SK-N-SH (cell line): ENCODE measurements around the gene CNTNAP5. TPM values are rescaled to one million over a fixed set of nuclear protein-coding genes. Genes with fewer than 3 reads are reported as not detected.
"Not testable (repeated sequence)": the region's sequence is repeated elsewhere in the genome, so short reads cannot be mapped to it uniquely, and the experiment has no call there.

Experiments
- CTCF ChIA-PET: fragments of 300-600, 350-600 bp; formaldehyde crosslinking; extraction: SDS; loops from one replicate; lab custom pipeline; 2021; lab: Yijun Ruan, JAX
- POLR2A ChIA-PET: fragments of 350-600 bp; sonication (Branson Sonifier 250); formaldehyde crosslinking; extraction: SDS; loops from one replicate; lab custom pipeline; 2020; ENCODE audit warnings: antibody characterized with exemption, inconsistent platforms; lab: Yijun Ruan, JAX
- DNase-seq: peaks from one replicate; pipeline ENCODE4 v3.0.0; 2012
- H2AFZ ChIP-seq: fragments of 200-600 bp; sonication (generic); 2 replicates; pipeline ENCODE4 v1.8.1; 2016; ENCODE audit warnings: antibody characterized with exemption, mild to moderate bottlenecking, low read depth
- H3F3A ChIP-seq: fragments of 200-600 bp; sonication (generic); replicated peaks from 2 replicates; pipeline ENCODE3; 2016; ENCODE audit warnings: antibody characterized with exemption, mild to moderate bottlenecking; ENCODE audit not compliant: insufficient read depth
- H3K27ac ChIP-seq, 2 experiments: fragments of 200-500 bp in 1 of 2; fragments of 200-600 bp in 1 of 2; sonication (Bioruptor generic) in 1 of 2; sonication (generic), shearing (Covaris generic) in 1 of 2; 2 replicates each; pipeline versions ENCODE4 v1.5.1 to v1.6.1; 2014 to 2016; ENCODE audit warnings: low read depth in 2 of 2, inconsistent platforms in 1 of 2, low read length in 1 of 2, mild to moderate bottlenecking in 1 of 2, mixed read lengths in 1 of 2
- H3K27me3 ChIP-seq: fragments of 200-600 bp; sonication (generic), shearing (Covaris generic); 2 replicates; pipeline ENCODE4 v1.6.1; 2016; ENCODE audit warnings: mixed run types; ENCODE audit not compliant: insufficient read depth
- H3K36me3 ChIP-seq, 2 experiments: fragments of 200-500 bp in 1 of 2; fragments of 200-600 bp in 1 of 2; sonication (Bioruptor generic) in 1 of 2; sonication (generic) in 1 of 2; replicated peaks in 1 of 2; 2 replicates each; pipeline versions ENCODE3 to v1.5.1; 2014 to 2016; ENCODE audit warnings: low read length in 1 of 2, mild to moderate bottlenecking in 1 of 2; ENCODE audit not compliant: insufficient read depth in 2 of 2, control insufficient read depth in 1 of 2
- H3K4me1 ChIP-seq, 2 experiments: fragments of 200-500 bp in 1 of 2; fragments of 200-600 bp in 1 of 2; sonication (Bioruptor generic) in 1 of 2; sonication (generic), shearing (Covaris generic) in 1 of 2; 2 replicates each; pipeline versions ENCODE4 v1.5.1 to v1.6.1; 2014 to 2016; ENCODE audit warnings: low read depth in 1 of 2, low read length in 1 of 2, mixed run types in 1 of 2; ENCODE audit not compliant: insufficient read depth in 2 of 2, control insufficient read depth in 1 of 2
- H3K4me2 ChIP-seq: fragments of 200-600 bp; sonication (generic), shearing (Covaris generic); 2 replicates; pipeline ENCODE4 v1.6.1; 2017; ENCODE audit warnings: mixed run types
- H3K4me3 ChIP-seq, 2 experiments: fragments of 200-500 bp in 1 of 2; fragments of 200-600 bp in 1 of 2; sonication (Bioruptor generic) in 1 of 2; sonication (generic), shearing (Covaris generic) in 1 of 2; 2 replicates each; pipeline versions ENCODE4 v1.5.1 to v1.8.1; 2014 to 2016; ENCODE audit warnings: low read depth in 2 of 2, inconsistent platforms in 1 of 2, low read length in 1 of 2, mild to moderate bottlenecking in 1 of 2, mixed read lengths in 1 of 2, moderate library complexity in 1 of 2
- H3K79me2 ChIP-seq: fragments of 200-600 bp; sonication (generic); 2 replicates; pipeline ENCODE4 v1.8.1; 2017; ENCODE audit warnings: mild to moderate bottlenecking; ENCODE audit not compliant: insufficient read depth
- H3K9ac ChIP-seq: fragments of 200-600 bp; sonication (generic); 2 replicates; pipeline ENCODE4 v1.6.1; 2017; ENCODE audit warnings: mixed run types
- H3K9me2 ChIP-seq: fragments of 200-600 bp; sonication (generic); 2 replicates; pipeline ENCODE4 v1.6.1; 2017; ENCODE audit warnings: mixed run types
- H3K9me3 ChIP-seq: fragments of 200-600 bp; sonication (generic); 2 replicates; pipeline ENCODE4 v1.6.1; 2017; ENCODE audit warnings: mixed run types, mild to moderate bottlenecking, moderate library complexity
- H4K20me1 ChIP-seq: fragments of 200-600 bp; sonication (generic); 2 replicates; pipeline ENCODE4 v1.6.1; 2017; ENCODE audit warnings: mild to moderate bottlenecking, mixed run types; ENCODE audit not compliant: insufficient read depth
- EZH2phosphoT487 ChIP-seq: fragments of 200-600 bp; sonication (generic); IDR thresholded peaks from 2 replicates; pipeline ENCODE4 v1.6.1; 2017; ENCODE audit warnings: low read depth, mixed run types, mild to moderate bottlenecking, antibody characterized with exemption, moderate library complexity, borderline replicate concordance
- JUND ChIP-seq: IDR thresholded peaks from 2 replicates; pipeline ENCODE4 v1.4.0; 2012
- MEF2A ChIP-seq: IDR thresholded peaks from 2 replicates; pipeline ENCODE4 v1.4.0; 2012; ENCODE audit warnings: low read depth, borderline replicate concordance
- PBX3 ChIP-seq: IDR thresholded peaks from 2 replicates; pipeline ENCODE4; 2012
- POLR2AphosphoS5 ChIP-seq: IDR thresholded peaks from 2 replicates; pipeline ENCODE4 v1.6.1; 2012; ENCODE audit warnings: low read depth, low read length
- SIN3A ChIP-seq: IDR thresholded peaks from 2 replicates; pipeline ENCODE4 v1.6.1; 2012; ENCODE audit warnings: low read depth, mild to moderate bottlenecking, low read length, moderate library complexity, borderline replicate concordance
- SMC3 ChIP-seq: IDR thresholded peaks from 2 replicates; pipeline ENCODE4 v1.6.1; 2012; ENCODE audit warnings: low read depth, low read length, improper control_type of control experiment
- TAF1 ChIP-seq: IDR thresholded peaks from 2 replicates; pipeline ENCODE4 v1.6.1; 2012; ENCODE audit warnings: low read depth, mild to moderate bottlenecking, low read length, moderate library complexity, borderline replicate concordance
- TCF12 ChIP-seq: IDR thresholded peaks from 2 replicates; pipeline ENCODE4 v1.4.0; 2012
- YY1 ChIP-seq: IDR thresholded peaks from 2 replicates; pipeline ENCODE4 v1.4.0; 2012; ENCODE audit warnings: low read depth, mild to moderate bottlenecking
- WGBS: methylation state at CpG from one replicate; pipeline ENCODE4 v1.1.6; 2017; ENCODE audit warnings: low lambda C conversion rate; 5-methylcytosine and 5-hydroxymethylcytosine counted together
- polyA plus RNA-seq, 3 experiments: library from polyadenylated mRNA; depleted of rRNA; stranded (reverse); fragments of >200 nt; gene quantifications; 2 replicates each; pipeline ENCODE4 v1.2.3, GENCODE V29; 2012
- TF ChIP-seq, protein P1 (sequence below): fragments of 150-350 bp; IDR thresholded peaks from 2 replicates; pipeline ENCODE4 v1.6.1; 2016; ENCODE audit warnings: mild to moderate bottlenecking, low read depth, low read length
- TF ChIP-seq, protein P2 (sequence below): IDR thresholded peaks from 2 replicates; pipeline ENCODE4 v1.6.1; 2012; ENCODE audit warnings: mild to moderate bottlenecking, low read depth, low read length, moderate library complexity
- TF ChIP-seq, protein P3 (sequence below): fragments of 150-350 bp; IDR thresholded peaks from 2 replicates; pipeline ENCODE4 v1.6.1; 2017; ENCODE audit warnings: antibody characterized with exemption, low read length, low read depth, borderline replicate concordance

Gene CNTNAP5
- polyA plus RNA-seq, 1 of the 3 experiments (the other 2 are of a cell fraction) = 0.08 TPM

- TF ChIP-seq JUND = no peak
- TF ChIP-seq SIN3A = no peak
- TF ChIP-seq, protein P1, sequence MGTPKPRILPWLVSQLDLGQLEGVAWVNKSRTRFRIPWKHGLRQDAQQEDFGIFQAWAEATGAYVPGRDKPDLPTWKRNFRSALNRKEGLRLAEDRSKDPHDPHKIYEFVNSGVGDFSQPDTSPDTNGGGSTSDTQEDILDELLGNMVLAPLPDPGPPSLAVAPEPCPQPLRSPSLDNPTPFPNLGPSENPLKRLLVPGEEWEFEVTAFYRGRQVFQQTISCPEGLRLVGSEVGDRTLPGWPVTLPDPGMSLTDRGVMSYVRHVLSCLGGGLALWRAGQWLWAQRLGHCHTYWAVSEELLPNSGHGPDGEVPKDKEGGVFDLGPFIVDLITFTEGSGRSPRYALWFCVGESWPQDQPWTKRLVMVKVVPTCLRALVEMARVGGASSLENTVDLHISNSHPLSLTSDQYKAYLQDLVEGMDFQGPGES = no peak
- TF ChIP-seq, protein P2, sequence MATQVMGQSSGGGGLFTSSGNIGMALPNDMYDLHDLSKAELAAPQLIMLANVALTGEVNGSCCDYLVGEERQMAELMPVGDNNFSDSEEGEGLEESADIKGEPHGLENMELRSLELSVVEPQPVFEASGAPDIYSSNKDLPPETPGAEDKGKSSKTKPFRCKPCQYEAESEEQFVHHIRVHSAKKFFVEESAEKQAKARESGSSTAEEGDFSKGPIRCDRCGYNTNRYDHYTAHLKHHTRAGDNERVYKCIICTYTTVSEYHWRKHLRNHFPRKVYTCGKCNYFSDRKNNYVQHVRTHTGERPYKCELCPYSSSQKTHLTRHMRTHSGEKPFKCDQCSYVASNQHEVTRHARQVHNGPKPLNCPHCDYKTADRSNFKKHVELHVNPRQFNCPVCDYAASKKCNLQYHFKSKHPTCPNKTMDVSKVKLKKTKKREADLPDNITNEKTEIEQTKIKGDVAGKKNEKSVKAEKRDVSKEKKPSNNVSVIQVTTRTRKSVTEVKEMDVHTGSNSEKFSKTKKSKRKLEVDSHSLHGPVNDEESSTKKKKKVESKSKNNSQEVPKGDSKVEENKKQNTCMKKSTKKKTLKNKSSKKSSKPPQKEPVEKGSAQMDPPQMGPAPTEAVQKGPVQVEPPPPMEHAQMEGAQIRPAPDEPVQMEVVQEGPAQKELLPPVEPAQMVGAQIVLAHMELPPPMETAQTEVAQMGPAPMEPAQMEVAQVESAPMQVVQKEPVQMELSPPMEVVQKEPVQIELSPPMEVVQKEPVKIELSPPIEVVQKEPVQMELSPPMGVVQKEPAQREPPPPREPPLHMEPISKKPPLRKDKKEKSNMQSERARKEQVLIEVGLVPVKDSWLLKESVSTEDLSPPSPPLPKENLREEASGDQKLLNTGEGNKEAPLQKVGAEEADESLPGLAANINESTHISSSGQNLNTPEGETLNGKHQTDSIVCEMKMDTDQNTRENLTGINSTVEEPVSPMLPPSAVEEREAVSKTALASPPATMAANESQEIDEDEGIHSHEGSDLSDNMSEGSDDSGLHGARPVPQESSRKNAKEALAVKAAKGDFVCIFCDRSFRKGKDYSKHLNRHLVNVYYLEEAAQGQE = no peak
- TF ChIP-seq EZH2phosphoT487 = no peak
- TF ChIP-seq PBX3 = no peak
- no peak for TF ChIP-seq TAF1
- no peak for TF ChIP-seq TCF12
- no peak for TF ChIP-seq MEF2A
- no peak for TF ChIP-seq YY1
- no peak for TF ChIP-seq SMC3
- TF ChIP-seq, protein P3, sequence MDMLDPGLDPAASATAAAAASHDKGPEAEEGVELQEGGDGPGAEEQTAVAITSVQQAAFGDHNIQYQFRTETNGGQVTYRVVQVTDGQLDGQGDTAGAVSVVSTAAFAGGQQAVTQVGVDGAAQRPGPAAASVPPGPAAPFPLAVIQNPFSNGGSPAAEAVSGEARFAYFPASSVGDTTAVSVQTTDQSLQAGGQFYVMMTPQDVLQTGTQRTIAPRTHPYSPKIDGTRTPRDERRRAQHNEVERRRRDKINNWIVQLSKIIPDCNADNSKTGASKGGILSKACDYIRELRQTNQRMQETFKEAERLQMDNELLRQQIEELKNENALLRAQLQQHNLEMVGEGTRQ = no peak
- TF ChIP-seq POLR2AphosphoS5 = no peak
- Histone ChIP-seq H3K79me2 (no peaks in the 10 kb centered on the region), H3K27ac (no peak overlapping the region), H4K20me1 (no peaks in the 10 kb centered on the region), H2AFZ (no peak overlapping the region), H3K9me3 (no peaks in the 10 kb centered on the region), H3K27me3 (no peaks in the 10 kb centered on the region), H3F3A (no peaks in the 10 kb centered on the region), H3K4me2 (no peak overlapping the region), H3K9me2 (no peaks in the 10 kb centered on the region), H3K4me1 (no peaks in the 10 kb centered on the region), H3K36me3 (no peaks in the 10 kb centered on the region), H3K4me3 (no peak overlapping the region), H3K9ac (no peak overlapping the region)
- 13% methylated on average over 3 of the region's 3 CpGs for WGBS
- no peak for DNase-seq
- ChIA-PET POLR2A (no interaction called here), CTCF (no interaction called here)
These were observed 329.4 kb downstream of the CNTNAP5 start for GRCh38 chr2:124354466-124354865.

GRCh38 chr2:124361966-124362365 lies 336.9 kb downstream of the CNTNAP5 start:
- CTCF ChIA-PET, H3K9ac ChIP-seq, H3K4me2 ChIP-seq, H3K27ac ChIP-seq, POLR2A ChIA-PET, H3K79me2 ChIP-seq, H3K27me3 ChIP-seq, H3K9me2 ChIP-seq, H3K4me1 ChIP-seq, H2AFZ ChIP-seq, DNase-seq, H4K20me1 ChIP-seq, H3K36me3 ChIP-seq, H3F3A ChIP-seq, H3K9me3 ChIP-seq, H3K4me3 ChIP-seq: not testable (repeated sequence)
- 73% methylated on average over 16 of the region's 28 CpGs for WGBS
